Measurements from ENCODE around the gene LDLRAD4.

LDLRAD4 gene

GRCh38 chr18:13444430-13445240 lies 226.1 kb downstream of the LDLRAD4 start:
- no peaks in the 10 kb centered on the region for H3K9me3 ChIP-seq (ENCODE audit: severe bottlenecking)
- no peak overlapping the region for H3K4me3 ChIP-seq (ENCODE audit: low read depth, low read length)
- H3K36me3 ChIP-seq: no peaks in the 10 kb centered on the region
- H3K27me3 ChIP-seq (ENCODE audit: insufficient read depth, low read depth, severe bottlenecking): no peaks in the 10 kb centered on the region
- no peak for DNase-seq
- no peak for TF ChIP-seq CTCF (IDR thresholded peaks at IDR 0.05; ENCODE audit: low read depth, low read length)
- H3K27ac ChIP-seq: no peak overlapping the region

GRCh38 chr18:13445241-13445897 lies 226.8 kb downstream of the LDLRAD4 start:
- Histone ChIP-seq H3K27me3 (ENCODE audit: insufficient read depth, low read depth, severe bottlenecking) (no peaks in the 10 kb centered on the region), H3K9me3 (ENCODE audit: severe bottlenecking) (no peaks in the 10 kb centered on the region), H3K4me3 (ENCODE audit: low read depth, low read length) (no peak overlapping the region), H3K27ac (no peak overlapping the region), H3K36me3 (no peaks in the 10 kb centered on the region)
- no peak for DNase-seq
- no peak for TF ChIP-seq CTCF (IDR thresholded peaks at IDR 0.05; ENCODE audit: low read depth, low read length)

GRCh38 chr18:13446024-13446423 lies 227.5 kb downstream of the LDLRAD4 start:
- no peaks in the 10 kb centered on the region for H3K9me3 ChIP-seq (ENCODE audit: severe bottlenecking)
- no peak for DNase-seq
- H3K36me3 ChIP-seq: no peaks in the 10 kb centered on the region
- no peaks in the 10 kb centered on the region for H3K27me3 ChIP-seq (ENCODE audit: insufficient read depth, low read depth, severe bottlenecking)
- H3K4me3 ChIP-seq (ENCODE audit: low read depth, low read length): no peak overlapping the region
- no peak for TF ChIP-seq CTCF (IDR thresholded peaks at IDR 0.05; ENCODE audit: low read depth, low read length)
- no peak overlapping the region for H3K27ac ChIP-seq

GRCh38 chr18:13446610-13447461 lies 228.3 kb downstream of the LDLRAD4 start:
- DNase-seq: no peak
- TF ChIP-seq CTCF (IDR thresholded peaks at IDR 0.05; ENCODE audit: low read depth, low read length): no peak

GRCh38 chr18:13447621-13448334 lies 229.2 kb downstream of the LDLRAD4 start:
- TF ChIP-seq CTCF (IDR thresholded peaks at IDR 0.05; ENCODE audit: low read depth, low read length): no peak
- Histone ChIP-seq H3K27ac (peak overlapping the region; percentile 61), H3K9me3 (ENCODE audit: severe bottlenecking) (no peaks in the 10 kb centered on the region), H3K27me3 (ENCODE audit: insufficient read depth, low read depth, severe bottlenecking) (no peaks in the 10 kb centered on the region), H3K36me3 (no peaks in the 10 kb centered on the region), H3K4me3 (ENCODE audit: low read depth, low read length) (peak overlapping the region; percentile 31)
- DNase-seq: peak; percentile 91

More at GRCh38 chr18:13446610-13447461, 228.3 kb downstream of the LDLRAD4 start:
- H3K27me3 ChIP-seq (ENCODE audit: insufficient read depth, low read depth, severe bottlenecking): no peaks in the 10 kb centered on the region
- no peaks in the 10 kb centered on the region for H3K36me3 ChIP-seq
- no peaks in the 10 kb centered on the region for H3K9me3 ChIP-seq (ENCODE audit: severe bottlenecking)
- H3K4me3 ChIP-seq (ENCODE audit: low read depth, low read length): peak overlapping the region; percentile 31
- H3K27ac ChIP-seq: peak overlapping the region; percentile 61

Measured in WERI-Rb-1 (cell line).